Astrocyte (in vitro differentiated cells and primary cell): ENCODE results near the gene TTLL5.

ENCODE experiments used
- CTCF ChIP-seq: IDR thresholded peaks from 2 replicates; pipeline ENCODE4 v1.5.1; 2011; ENCODE audit warnings: low read depth, mild to moderate bottlenecking, inconsistent platforms, low read length, moderate library complexity; ENCODE audit not compliant: insufficient read depth
- EZH2 ChIP-seq: IDR thresholded peaks from 2 replicates; pipeline ENCODE4 v1.6.1; 2012; ENCODE audit warnings: mild to moderate bottlenecking, low read length, inconsistent platforms; ENCODE audit not compliant: insufficient read depth

- TF ChIP-seq CTCF = no peak
- no peak for TF ChIP-seq EZH2
These were observed 10.6 kb upstream of the TTLL5 start for GRCh38 chr14:75650253-75651058.
